ENCODE data around the gene ROGDI.

DNA sequence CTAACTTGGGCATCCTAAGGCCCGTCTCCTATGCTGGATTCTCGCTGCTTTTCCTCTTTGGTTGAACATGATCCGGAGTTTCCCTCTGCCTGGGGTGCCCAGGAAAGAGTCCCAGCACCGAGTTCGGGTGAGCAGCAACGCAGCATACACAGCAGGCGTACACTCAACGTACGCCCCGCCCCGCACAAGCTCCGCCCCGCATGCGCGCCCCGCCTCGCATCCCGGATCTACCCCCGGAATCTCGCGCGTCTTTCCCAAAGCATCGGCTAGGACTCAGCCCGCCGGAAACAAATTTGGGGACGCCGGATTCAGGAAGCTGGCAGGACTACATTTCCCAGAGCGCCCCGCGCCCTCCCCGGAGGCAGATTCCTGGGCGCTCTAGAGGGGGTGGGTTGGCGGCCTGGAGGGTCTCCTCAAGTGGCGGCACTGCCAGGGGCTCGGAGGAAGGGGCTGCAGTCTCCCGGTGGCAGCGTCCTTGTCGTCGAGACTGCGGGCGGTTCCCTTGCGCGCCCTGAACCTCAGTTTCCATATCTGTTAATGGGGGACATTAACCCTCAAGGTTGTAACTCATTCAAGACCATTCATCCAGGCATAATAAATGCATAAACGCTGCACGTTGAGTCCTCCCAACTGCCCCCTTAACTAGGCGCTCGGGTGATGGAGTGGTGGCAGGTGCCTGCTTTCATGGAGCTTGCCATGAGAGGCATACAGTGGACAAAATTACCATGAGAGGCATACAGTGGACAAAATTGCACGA is 33.7 kb downstream of the ROGDI start:
- TF ChIP-seq CTCF (IDR thresholded peaks at IDR 0.05) (no peak), POLR2A (IDR thresholded peaks at IDR 0.05) (peak in 3 of 4 donors; percentile 39 to 83 (median 40))

Measured in esophagus squamous epithelium (tissue), 4 donors.